Measurements from ENCODE around the gene ZBTB32.

ZBTB32 gene

GRCh38 chr19:35739275-35740107, 35.1 kb downstream of the ZBTB32 start:
- DNase-seq, result no peak

GRCh38 chr19:35740108-35740422, 35.7 kb downstream of the ZBTB32 start:
- DNase-seq, result no peak

DNA sequence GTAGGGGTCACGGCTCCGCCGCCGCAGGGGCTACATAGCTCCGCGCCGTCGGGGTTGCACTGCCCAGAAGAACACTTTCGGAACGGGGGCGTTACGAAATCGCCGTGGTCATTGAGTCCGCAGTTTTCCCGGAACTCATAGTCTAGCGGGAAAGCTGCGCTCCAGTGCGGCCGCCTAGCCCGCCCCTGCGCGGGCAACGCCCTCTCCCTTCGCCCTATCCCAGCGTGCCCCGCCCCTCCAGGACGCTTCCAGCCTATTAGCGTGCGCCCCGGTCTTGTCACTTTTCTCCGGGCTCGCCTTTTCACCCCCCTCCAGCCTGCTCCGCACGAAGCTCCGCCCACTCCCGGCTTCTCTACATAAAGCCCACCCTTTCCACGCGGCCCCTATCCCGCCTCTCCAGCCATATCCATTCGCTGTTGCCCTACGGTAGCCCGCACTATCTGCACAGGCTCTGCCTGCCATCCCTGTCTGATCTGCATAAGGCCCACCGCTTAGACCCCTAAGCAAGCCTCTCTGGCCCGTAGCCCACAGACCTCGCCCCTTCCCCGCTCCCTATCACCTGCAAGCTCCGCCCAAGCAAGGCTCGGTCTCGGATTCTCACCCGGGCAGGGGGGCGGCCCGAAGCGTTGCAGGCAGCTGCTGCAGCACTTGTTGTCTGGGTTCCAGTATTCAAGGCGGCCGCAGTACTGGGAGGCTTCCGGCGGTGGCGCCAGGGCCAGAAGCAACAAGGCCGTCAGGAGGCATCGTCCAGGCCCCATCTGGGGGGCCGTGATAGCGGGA, 36.3 kb downstream of the ZBTB32 start:
- peak; percentile 93 for DNase-seq

DNA sequence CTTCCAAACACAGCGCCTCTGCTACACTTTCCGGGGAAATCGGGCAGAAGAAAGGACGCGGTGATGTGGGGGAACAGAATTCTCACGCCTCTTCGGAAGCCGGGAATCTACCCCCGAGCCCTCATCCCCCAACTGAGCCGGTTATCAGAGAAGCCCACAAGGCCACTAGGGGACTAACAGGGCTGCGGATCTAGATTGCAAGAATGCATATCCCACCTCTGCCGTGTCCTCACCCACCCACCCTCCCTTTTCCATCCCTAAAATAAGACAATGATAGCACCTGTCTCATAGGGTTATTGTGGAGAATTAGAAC, 36.8 kb downstream of the ZBTB32 start:
- DNase-seq, result no peak

GRCh38 chr19:35742121-35742724, 37.9 kb downstream of the ZBTB32 start, which contains the start of gene IGFLR1:
Gene IGFLR1, minus strand, starts transcription at chr19:35742452. Its CDS starts 1,272 bp downstream, at chr19:35741180.
- DNase-seq, result peak; percentile 78

- DNase-seq, result no peak
Measured at GRCh38 chr19:35743640-35744429, 39.5 kb downstream of the ZBTB32 start.

DNA sequence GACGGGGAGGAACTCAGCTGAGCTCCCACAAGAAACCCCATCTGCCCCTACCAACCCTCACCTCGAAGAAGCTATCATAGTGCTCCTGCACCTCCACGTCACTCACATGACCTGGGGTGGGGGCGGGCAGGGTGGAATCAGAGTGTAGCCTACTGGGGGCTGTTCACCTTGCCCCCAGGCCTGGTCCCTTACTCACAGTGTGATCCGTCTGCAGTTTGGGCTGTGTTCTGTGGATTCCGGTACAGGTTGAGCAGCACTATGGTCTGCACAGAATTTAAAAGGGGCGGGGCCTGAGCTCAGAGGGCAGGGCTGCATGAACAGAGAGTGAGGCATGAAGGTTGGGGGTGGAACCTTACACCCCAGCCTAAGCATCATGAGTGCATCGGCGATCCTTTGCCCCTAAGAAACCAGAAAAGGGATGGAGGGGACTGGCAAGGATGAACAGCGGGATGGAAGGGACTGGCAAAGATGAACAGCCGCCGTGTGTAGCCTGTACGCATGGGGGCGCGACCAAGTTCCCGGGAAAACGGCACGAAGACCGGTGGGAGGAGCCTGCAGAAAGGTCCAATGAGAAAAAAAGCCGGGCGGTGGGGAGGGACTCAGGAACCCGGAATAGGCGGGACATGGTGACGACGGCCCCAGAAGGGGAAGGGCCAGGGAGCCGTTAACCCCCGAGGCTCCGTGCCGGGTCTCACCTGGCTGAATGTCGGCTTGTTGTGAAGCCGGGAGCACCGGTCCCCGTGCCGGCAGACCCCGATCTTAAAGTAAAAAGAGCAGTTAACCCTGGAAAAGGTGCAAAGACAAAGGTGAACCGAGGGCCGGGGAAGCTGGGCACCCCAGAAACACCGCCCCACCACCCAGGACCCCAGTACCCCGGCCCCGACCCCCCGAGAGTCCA, 40.3 kb downstream of the ZBTB32 start:
- DNase-seq, result peak; percentile 95

- peak; percentile 99 for DNase-seq
Measured at GRCh38 chr19:35745328-35746086, 41.1 kb downstream of the ZBTB32 start, which contains the start of the genes PSENEN and U2AF1L4. Gene PSENEN, plus strand, starts transcription at chr19:35745651. Its CDS starts 280 bp downstream, at chr19:35745931. Gene U2AF1L4, minus strand, starts transcription at chr19:35745418. Its CDS starts 27 bp downstream, at chr19:35745391.

- DNase-seq, result no peak
Measured at GRCh38 chr19:35746087-35746462, 41.7 kb downstream of the ZBTB32 start.

- DNase-seq, result no peak
Measured at GRCh38 chr19:35746531-35746930, 42.2 kb downstream of the ZBTB32 start.

GRCh38 chr19:35748106-35749020, 44.0 kb downstream of the ZBTB32 start, which contains the start of gene LIN37:
Gene LIN37, plus strand, starts transcription at chr19:35748576. Its CDS starts 149 bp downstream, at chr19:35748725.
- DNase-seq, result peak; percentile 99

- no peak for DNase-seq
Measured at GRCh38 chr19:35750167-35750566, 45.8 kb downstream of the ZBTB32 start.

GRCh38 chr19:35751839-35752745, 47.7 kb downstream of the ZBTB32 start:
- DNase-seq, result no peak

- no peak for DNase-seq
Measured at GRCh38 chr19:35752746-35753350, 48.5 kb downstream of the ZBTB32 start.

DNA sequence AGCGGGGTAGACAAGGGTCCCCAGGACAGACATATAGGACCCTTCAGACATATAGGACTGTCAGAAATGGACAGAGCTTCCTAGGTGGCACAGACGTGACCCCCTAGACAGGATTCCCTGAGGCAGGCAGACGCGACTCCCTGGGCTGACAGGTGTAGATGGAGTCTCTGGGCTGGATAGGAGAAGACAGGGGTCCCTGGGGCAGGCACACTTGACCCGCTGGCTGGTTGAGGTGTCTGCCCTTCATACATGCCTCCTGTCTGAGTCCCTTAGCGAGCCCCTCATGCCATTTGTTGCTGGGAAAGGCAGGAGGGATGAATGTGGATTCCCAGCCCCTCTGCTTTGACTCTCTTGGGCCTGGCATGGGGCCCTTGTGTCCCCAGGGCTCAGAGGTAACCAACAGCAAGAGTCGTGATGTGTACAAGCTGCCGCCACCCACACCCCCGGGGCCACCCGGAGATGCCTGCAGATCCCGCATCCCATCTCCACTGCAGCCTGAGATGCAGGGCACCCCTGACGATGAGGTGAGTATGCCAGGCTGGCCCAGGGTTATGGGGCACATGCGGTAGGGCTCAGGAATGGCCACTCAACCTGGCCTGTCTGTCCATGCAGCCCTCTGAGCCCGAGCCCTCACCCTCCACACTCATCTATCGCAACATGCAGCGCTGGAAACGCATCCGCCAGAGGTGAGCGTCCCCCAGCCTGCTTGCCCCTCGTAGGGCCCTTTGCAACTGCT, 49.4 kb downstream of the ZBTB32 start:
- DNase-seq, result no peak

GRCh38 chr19:35754370-35755130, 50.2 kb downstream of the ZBTB32 start:
- no peak for DNase-seq

- DNase-seq, result no peak
Measured at GRCh38 chr19:35755131-35755549, 50.8 kb downstream of the ZBTB32 start.

Data from CD4-positive, alpha-beta T cell treated with Interleukin-4 for 4 hours (primary cell).